Liver (tissue), 3 donors: ENCODE measurements around the gene CDH15.

Source experiments
- CTCF ChIP-seq: fragments of 150-350 bp; IDR thresholded peaks from 2 replicates; pipeline ENCODE4 v1.5.1; 2017; ENCODE audit warnings: improper control_type of control experiment, low read depth, low read length; ENCODE audit not compliant: missing input control
- GABPA ChIP-seq, 2 donors: IDR thresholded peaks in 1 of 2; conservative IDR thresholded peaks in 1 of 2; 2 replicates each; pipeline ENCODE4 v1.6.1; 2016; ENCODE audit warnings: antibody characterized with exemption in 2 of 2, mild to moderate bottlenecking in 1 of 2, moderate library complexity in 1 of 2
- JUND ChIP-seq, 2 donors: IDR thresholded peaks; 2 replicates each; pipeline ENCODE4 v1.6.1; 2016; ENCODE audit warnings: antibody characterized with exemption in 2 of 2
- RXRA ChIP-seq, 2 donors: IDR thresholded peaks; 2 replicates each; pipeline ENCODE4 v1.6.1; 2017 to 2018; ENCODE audit warnings: antibody characterized with exemption in 2 of 2, mild to moderate bottlenecking in 1 of 2
- YY1 ChIP-seq: IDR thresholded peaks from 2 replicates; pipeline ENCODE4 v1.6.1; 2016; ENCODE audit warnings: antibody characterized with exemption, mild to moderate bottlenecking
- donor health status: healthy.
- donor health status: healthy.

GRCh38 chr16:89233678-89234490 is 62.3 kb downstream of the CDH15 start:
- TF ChIP-seq JUND (IDR thresholded peaks at IDR 0.05) (no peak), YY1 (no peak), GABPA (IDR thresholded peaks at IDR 0.05 in 1 of 2, conservative IDR thresholded peaks at IDR 0.05 in 1 of 2) (no peak), CTCF (no peak), RXRA (IDR thresholded peaks at IDR 0.05) (no peak)
